Kidney (tissue), 14 donors: Measurements from ENCODE around the gene NR0B2. TPM values are rescaled to one million over a fixed set of nuclear protein-coding genes. Genes with fewer than 3 reads are reported as not detected.
"Not testable (repeated sequence)": the region's sequence is repeated elsewhere in the genome, so short reads cannot be mapped to it uniquely, and the experiment has no call there.

Experiments used
- DNase-seq, 5 donors: peaks; one replicate each; pipeline ENCODE4 v3.0.0-alpha.2; 2013 to 2020
- FAIRE-seq: peaks from 2 replicates; lab custom pipeline; 2012; peaks lifted over from hg19 to GRCh38; lab: Jason Lieb, UNC
- H3K27ac ChIP-seq, 2 donors: one replicate each; pipeline ENCODE4 v1.7.0; 2013; ENCODE audit warnings: low read depth in 2 of 2, low read length in 2 of 2, inconsistent platforms in 1 of 2
- H3K27me3 ChIP-seq: one replicate; pipeline ENCODE4 v1.7.1; 2013; ENCODE audit warnings: low read length, inconsistent platforms; ENCODE audit not compliant: control insufficient read depth, insufficient read depth
- H3K36me3 ChIP-seq, 3 donors: one replicate each; pipeline versions ENCODE4 v1.7.0 to v1.7.1; 2013; ENCODE audit warnings: low read length in 3 of 3, control low read depth in 1 of 3, inconsistent platforms in 1 of 3; ENCODE audit not compliant: insufficient read depth in 3 of 3, control insufficient read depth in 2 of 3
- H3K4me1 ChIP-seq, 3 donors: one replicate each; pipeline versions ENCODE4 v1.7.0 to v1.7.1; 2013; ENCODE audit warnings: low read length in 3 of 3, inconsistent platforms in 1 of 3, low read depth in 1 of 3; ENCODE audit not compliant: control insufficient read depth in 2 of 3, insufficient read depth in 2 of 3
- H3K4me3 ChIP-seq, 3 donors: one replicate each; pipeline versions ENCODE4 v1.7.0 to v1.8.1; 2013; ENCODE audit warnings: low read length in 3 of 3, control low read depth in 1 of 3, inconsistent platforms in 1 of 3
- H3K9ac ChIP-seq, 3 donors: one replicate each; pipeline versions ENCODE4 v1.7.0 to v1.7.1; 2013; ENCODE audit warnings: low read length in 3 of 3, control low read depth in 1 of 3, inconsistent platforms in 1 of 3
- H3K9me3 ChIP-seq, 3 donors: one replicate each; pipeline versions ENCODE4 v1.7.0 to v1.7.1; 2013; ENCODE audit warnings: low read length in 3 of 3, control low read depth in 1 of 3, inconsistent platforms in 1 of 3; ENCODE audit not compliant: control insufficient read depth in 2 of 3, insufficient read depth in 1 of 3
- CTCF ChIP-seq: IDR thresholded peaks from 3 replicates; pipeline ENCODE4 v1.5.1; 2012; ENCODE audit warnings: mild to moderate bottlenecking, moderate library complexity, borderline replicate concordance; ENCODE audit not compliant: insufficient read depth; ENCODE audit errors: extremely low read depth
- intact Hi-C: fragments of 100-400 bp; cut with DNase I; formaldehyde crosslinking; loops from one replicate; pipeline ENCODE4 v1.11.1; 2022
- polyA plus RNA-seq: library from polyadenylated mRNA; stranded (reverse); fragments of 350-450 nt; fragmentation: Illumina TruSeq; extraction: RNeasy Lipid Tissue Mini Kit (QIAGEN cat#74804); gene quantifications from one replicate; pipeline ENCODE4 v1.2.3, GENCODE V29; 2014; ENCODE audit warnings: low read depth, low replicate concordance; ENCODE audit not compliant: insufficient read depth
- total RNA-seq: library from RNA; stranded (reverse); fragmentation: NEBNext Ultra II Directional; extraction: Animal tissue kit (Norgen Biotek cat#: 25700); gene quantifications from one replicate; pipeline ENCODE4 v1.2.1, GENCODE V29; 2021
- donor health status: control.
- donor health status: control.
- donor health status: control.
- donor health status: control.
- donor health status: control.
- donor health status: DM: yes; HTN: yes; CAD: no.
- donor health status: Normal renal cell carcinoma (clear cell type).

NR0B2 gene
- total and polyA plus RNA-seq, 2 donors from 2014 or later = 0.79 to 16.5 TPM

GRCh38 chr1:26951216-26951615 is 37.4 kb upstream of the NR0B2 start:
- no peak for TF ChIP-seq CTCF
- H3K9me3 ChIP-seq = peaks cover 0 to 1% (median 0%) of the 10 kb centered on the region in 3 donors
- H3K4me3 ChIP-seq = no peak overlapping the region
- H3K9ac ChIP-seq = no peak overlapping the region
- H3K27ac ChIP-seq = no peak overlapping the region
- peaks cover 0 to 3% (median 0%) of the 10 kb centered on the region in 3 donors for H3K36me3 ChIP-seq
- intact Hi-C loops = no loop called here
- FAIRE-seq (no peak), DNase-seq (no peak)
- no peaks in the 10 kb centered on the region for H3K27me3 ChIP-seq
- H3K4me1 ChIP-seq = no peaks in the 10 kb centered on the region

- intact Hi-C loops = no loop called here
- Histone ChIP-seq H3K4me1 (peaks cover 0 to 3% (median 0%) of the 10 kb centered on the region in 3 donors), H3K36me3 (peaks cover 0 to 7% (median 4%) of the 10 kb centered on the region in 3 donors)
Observed at GRCh38 chr1:26950602-26951001, 36.8 kb upstream of the NR0B2 start.

GRCh38 chr1:26949926-26950319 is 36.1 kb upstream of the NR0B2 start:
- Histone ChIP-seq H3K4me1 (peaks cover 0 to 8% (median 0%) of the 10 kb centered on the region in 3 donors), H3K4me3 (no peak overlapping the region), H3K9me3 (no peaks in the 10 kb centered on the region), H3K27ac (no peak overlapping the region), H3K36me3 (peaks cover 0 to 14% (median 11%) of the 10 kb centered on the region in 3 donors), H3K9ac (no peak overlapping the region), H3K27me3 (no peaks in the 10 kb centered on the region)
- DNase-seq = no peak
- no peak for TF ChIP-seq CTCF
- intact Hi-C loops = no loop called here
- no peak for FAIRE-seq

More at GRCh38 chr1:26950602-26951001, 36.8 kb upstream of the NR0B2 start:
- FAIRE-seq (no peak), DNase-seq (no peak)
- Histone ChIP-seq H3K9ac (no peak overlapping the region), H3K27me3 (no peaks in the 10 kb centered on the region), H3K27ac (no peak overlapping the region), H3K4me3 (no peak overlapping the region), H3K9me3 (no peaks in the 10 kb centered on the region)
- TF ChIP-seq CTCF = no peak

- Histone ChIP-seq H3K9ac (no peak overlapping the region), H3K4me3 (no peak overlapping the region), H3K27me3 (no peaks in the 10 kb centered on the region), H3K4me1 (peaks cover 0 to 8% (median 0%) of the 10 kb centered on the region in 3 donors), H3K9me3 (no peaks in the 10 kb centered on the region), H3K27ac (no peak overlapping the region), H3K36me3 (peaks cover 0 to 14% (median 11%) of the 10 kb centered on the region in 3 donors)
- DNase-seq = no peak
- no peak for TF ChIP-seq CTCF
- no peak for FAIRE-seq
- intact Hi-C loops = no loop called here
Observed at GRCh38 chr1:26949266-26949925, 35.6 kb upstream of the NR0B2 start.

- H3K36me3 ChIP-seq = peaks cover 0 to 16% (median 12%) of the 10 kb centered on the region in 3 donors
- H3K4me1 ChIP-seq, H3K4me3 ChIP-seq, H3K27ac ChIP-seq, H3K9me3 ChIP-seq, FAIRE-seq, DNase-seq, intact Hi-C loops, H3K27me3 ChIP-seq, H3K9ac ChIP-seq: not testable (repeated sequence)
Observed at GRCh38 chr1:26948725-26949057, 34.9 kb upstream of the NR0B2 start.
